HG03196 (cell line): ENCODE measurements around the gene CTSG.
"Not testable (repeated sequence)": the region's sequence is repeated elsewhere in the genome, so short reads cannot be mapped to it uniquely, and the experiment has no call there.

ENCODE experiments used
- ATAC-seq: cut with Tn5 transposase; IDR thresholded peaks from one replicate; pipeline ENCODE4 v1.9.1; 2021; ENCODE audit not compliant: unreplicated experiment

CTSG gene

GRCh38 chr14:24549064-24549463, 27.0 kb downstream of the CTSG start:
- ATAC-seq: not testable (repeated sequence)

- no peak for ATAC-seq
These were observed 33.6 kb downstream of the CTSG start for GRCh38 chr14:24542346-24542936.

- no peak for ATAC-seq
These were observed 40.3 kb downstream of the CTSG start for GRCh38 chr14:24535737-24536136.

GRCh38 chr14:24534286-24534685, 41.8 kb downstream of the CTSG start:
- ATAC-seq: no peak

- not testable (repeated sequence) for ATAC-seq
These were observed 50.0 kb downstream of the CTSG start for GRCh38 chr14:24525877-24526620.
